Heart left ventricle (tissue), 13 donors: ENCODE measurements around the gene CST7.

ENCODE experiments used
- POLR2A ChIP-seq, 2 donors: fragments of 450-650 bp; IDR thresholded peaks; one replicate each; pipeline ENCODE4 v1.6.1; 2017; ENCODE audit warnings: antibody characterized with exemption in 2 of 2, mild to moderate bottlenecking in 2 of 2, moderate library complexity in 2 of 2
- TF ChIP-seq, protein P1 (sequence below), 12 donors: fragments of 200-600 bp; sonication (generic) in 4 of 12; IDR thresholded peaks; one replicate each; pipeline versions ENCODE4 v1.5.0 to v1.8.0; 2018 to 2022; ENCODE audit warnings: antibody characterized with exemption in 12 of 12, mild to moderate bottlenecking in 5 of 12
- donor health status: ischemic (EF 13 %, LVEDD 7.1; RV severe dilation, severe dysfunction).
- donor health status: DM: no; HTN: yes; CAD: no.
- donor health status: DM: no; HTN: no; CAD: no.
- donor health status: ischemic (EF 25% LVEDD 6.9; RV normal size, moderate dysfunction).
- donor health status: ischemic (EF 25% LVEDD 5.7; RV mildly dilated, moderate dysfunction).
- donor health status: ischemic (EF 35%, LVEDD 5.7; RV mildly dilated, moderate dysfunction).
- donor health status: nonischemic (EF 11% LVEDD 7.7; RV severe dilation, severe dysfunction).
- donor health status: DM: yes; HTN: yes; CAD: no.
- donor health status: PGD.
- donor health status: ischemic (EF 29% LVEDD 5.4; RV normal size, mild dysfunction).
- donor health status: nonischemic (EF 23%, LVEDD 6.1; RV moderate dilation, normal function).

DNA sequence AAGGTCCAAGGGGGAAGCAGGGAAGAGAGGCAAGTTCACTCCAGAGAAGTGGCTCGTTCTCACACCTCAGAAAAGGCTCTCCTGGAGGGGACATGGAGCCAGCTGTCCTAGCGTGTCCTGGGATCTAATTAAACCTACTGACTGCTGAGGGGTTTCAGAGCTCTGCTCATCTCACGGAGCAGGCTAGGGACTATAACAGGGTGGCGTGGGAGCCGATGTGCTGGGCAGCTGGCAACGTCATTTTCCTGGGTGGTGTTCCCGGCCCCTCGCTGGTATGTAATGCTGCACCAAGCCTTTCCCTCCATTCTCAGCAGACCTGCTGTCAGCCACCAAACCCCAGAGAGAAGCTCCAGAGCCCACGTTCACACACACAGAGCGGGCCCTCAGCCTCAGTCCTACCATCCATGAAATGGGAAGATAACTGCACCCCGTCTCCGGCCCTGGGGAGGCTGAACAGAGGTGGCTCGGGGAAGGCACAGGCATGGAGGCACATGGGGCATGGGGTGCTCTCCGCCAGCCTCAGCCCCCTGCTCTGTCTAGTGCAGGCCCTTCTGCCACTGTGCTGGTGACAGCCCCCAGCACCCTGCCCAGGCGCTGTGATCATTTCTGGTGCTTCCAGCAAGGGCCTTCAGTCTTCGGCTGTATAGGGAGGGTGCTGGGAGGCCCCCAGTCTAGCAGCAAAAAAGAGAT is 1.9 kb downstream of the CST7 start:
- TF ChIP-seq, protein P1, sequence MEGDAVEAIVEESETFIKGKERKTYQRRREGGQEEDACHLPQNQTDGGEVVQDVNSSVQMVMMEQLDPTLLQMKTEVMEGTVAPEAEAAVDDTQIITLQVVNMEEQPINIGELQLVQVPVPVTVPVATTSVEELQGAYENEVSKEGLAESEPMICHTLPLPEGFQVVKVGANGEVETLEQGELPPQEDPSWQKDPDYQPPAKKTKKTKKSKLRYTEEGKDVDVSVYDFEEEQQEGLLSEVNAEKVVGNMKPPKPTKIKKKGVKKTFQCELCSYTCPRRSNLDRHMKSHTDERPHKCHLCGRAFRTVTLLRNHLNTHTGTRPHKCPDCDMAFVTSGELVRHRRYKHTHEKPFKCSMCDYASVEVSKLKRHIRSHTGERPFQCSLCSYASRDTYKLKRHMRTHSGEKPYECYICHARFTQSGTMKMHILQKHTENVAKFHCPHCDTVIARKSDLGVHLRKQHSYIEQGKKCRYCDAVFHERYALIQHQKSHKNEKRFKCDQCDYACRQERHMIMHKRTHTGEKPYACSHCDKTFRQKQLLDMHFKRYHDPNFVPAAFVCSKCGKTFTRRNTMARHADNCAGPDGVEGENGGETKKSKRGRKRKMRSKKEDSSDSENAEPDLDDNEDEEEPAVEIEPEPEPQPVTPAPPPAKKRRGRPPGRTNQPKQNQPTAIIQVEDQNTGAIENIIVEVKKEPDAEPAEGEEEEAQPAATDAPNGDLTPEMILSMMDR (IDR thresholded peaks at IDR 0.05) = no peak
- no peak for TF ChIP-seq POLR2A (IDR thresholded peaks at IDR 0.05)
